Measurements from ENCODE around the gene RFPL3. TPM values are rescaled to one million over a fixed set of nuclear protein-coding genes. Genes with fewer than 3 reads are reported as not detected.

The RFPL3 gene
- total and polyA plus RNA-seq, 8 donors: not detected

DNA sequence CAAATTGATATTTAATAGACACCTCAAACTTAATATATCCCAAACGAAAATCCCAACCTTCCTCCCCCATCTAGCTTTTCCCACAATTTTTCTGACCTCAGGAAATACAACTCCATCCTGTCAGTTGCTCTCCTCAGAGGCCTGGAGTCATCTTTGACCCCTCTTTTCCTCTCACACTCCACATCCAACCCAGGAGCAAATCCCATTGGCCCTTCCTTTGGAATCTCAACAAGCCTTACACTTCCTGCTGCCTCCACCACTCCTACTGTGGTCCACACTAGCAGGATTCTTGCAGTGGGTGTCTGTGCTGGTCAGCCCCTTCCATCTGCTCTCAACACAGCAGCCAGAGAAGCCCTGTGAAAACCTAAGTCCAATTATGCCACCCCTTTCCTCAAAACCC lies 39.3 kb upstream of the RFPL3 start:
- peaks cover 0 to 10% (median 0%) of the 10 kb centered on the region in 4 donors for H3K9me3 ChIP-seq
- peaks cover 0 to 19% (median 0%) of the 10 kb centered on the region in 3 donors for H3K27me3 ChIP-seq
- H3K4me1 ChIP-seq: no peaks in the 10 kb centered on the region
- TF ChIP-seq POLR2A (IDR thresholded peaks at IDR 0.05): no peak
- no peak overlapping the region for H3K4me3 ChIP-seq
- H3K36me3 ChIP-seq: no peaks in the 10 kb centered on the region
- peak in 1 of 2 donors; percentile 11 for DNase-seq
- H3K27ac ChIP-seq: no peak overlapping the region
- 30 to 46% (median 37%) methylated on average over 1 of the region's 1 CpG for WGBS, 5 donors
- intact Hi-C loops (cut with DNase I; ENCODE audit: low total_unique reads): no loop called here

GRCh38 chr22:32319861-32320406 lies 37.7 kb upstream of the RFPL3 start:
- intact Hi-C loops (cut with DNase I; ENCODE audit: low total_unique reads): no loop called here
- H3K9me3 ChIP-seq: peaks cover 0 to 10% (median 0%) of the 10 kb centered on the region in 4 donors
- no peaks in the 10 kb centered on the region for H3K4me1 ChIP-seq
- H3K27ac ChIP-seq: no peak overlapping the region
- TF ChIP-seq EP300 (IDR thresholded peaks at IDR 0.05): no peak
- no peak for TF ChIP-seq POLR2AphosphoS5 (IDR thresholded peaks at IDR 0.05)
- no peak for TF ChIP-seq CTCF (IDR thresholded peaks at IDR 0.05)
- no peak for TF ChIP-seq POLR2A (IDR thresholded peaks at IDR 0.05)
- DNase-seq: peak in 1 of 2 donors; percentile 13
- H3K4me3 ChIP-seq: no peak overlapping the region
- peaks cover 0 to 19% (median 0%) of the 10 kb centered on the region in 3 donors for H3K27me3 ChIP-seq
- H3K36me3 ChIP-seq: no peaks in the 10 kb centered on the region
- WGBS, 5 donors: 48 to 59% (median 55%) methylated on average over 8 of the region's 8 CpGs

DNA sequence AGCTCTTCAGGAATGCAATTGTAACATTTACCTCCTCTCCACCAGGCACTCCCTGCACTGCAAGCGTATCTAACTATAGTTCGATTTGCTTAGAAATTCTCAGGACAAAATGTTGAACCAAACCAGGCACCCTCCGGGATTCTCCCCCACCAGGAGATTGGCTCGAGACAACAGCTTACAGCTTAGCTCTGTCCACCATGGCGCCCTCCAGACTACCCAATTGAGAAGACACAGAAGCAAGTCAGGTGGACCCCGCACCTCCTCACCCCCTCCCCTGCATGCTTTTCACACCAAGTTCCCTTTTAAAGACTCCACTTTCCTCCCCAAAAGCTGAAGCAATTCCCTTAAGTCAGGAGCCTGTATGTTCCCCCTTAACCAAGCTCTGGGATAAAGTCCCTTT lies 34.7 kb upstream of the RFPL3 start:
- Histone ChIP-seq H3K4me3 (no peak overlapping the region), H3K27ac (no peak overlapping the region), H3K4me1 (no peaks in the 10 kb centered on the region), H3K9me3 (peaks cover 0 to 10% (median 0%) of the 10 kb centered on the region in 4 donors), H3K36me3 (no peaks in the 10 kb centered on the region), H3K27me3 (peaks cover 0 to 19% (median 0%) of the 10 kb centered on the region in 3 donors)
- peak in 1 of 2 donors; percentile 13 for DNase-seq
- intact Hi-C loops (cut with DNase I; ENCODE audit: low total_unique reads): no loop called here
- TF ChIP-seq POLR2AphosphoS5 (IDR thresholded peaks at IDR 0.05) (no peak), POLR2A (IDR thresholded peaks at IDR 0.05) (no peak), CTCF (IDR thresholded peaks at IDR 0.05) (no peak), EP300 (IDR thresholded peaks at IDR 0.05) (no peak)
- 60 to 76% (median 69%) methylated on average over 6 of the region's 6 CpGs for WGBS, 5 donors

GRCh38 chr22:32323513-32324164 lies 34.0 kb upstream of the RFPL3 start:
- intact Hi-C loops (cut with DNase I; ENCODE audit: low total_unique reads): no loop called here
- DNase-seq: peak in 1 of 2 donors; percentile 20
- H3K4me1 ChIP-seq: no peaks in the 10 kb centered on the region
- no peaks in the 10 kb centered on the region for H3K36me3 ChIP-seq
- H3K4me3 ChIP-seq: no peak overlapping the region
- WGBS, 5 donors: 74 to 83% (median 75%) methylated on average over 11 of the region's 11 CpGs
- TF ChIP-seq CTCF (IDR thresholded peaks at IDR 0.05): no peak
- no peak for TF ChIP-seq POLR2A (IDR thresholded peaks at IDR 0.05)
- TF ChIP-seq EP300 (IDR thresholded peaks at IDR 0.05): no peak
- no peak for TF ChIP-seq POLR2AphosphoS5 (IDR thresholded peaks at IDR 0.05)
- peaks cover 0 to 7% (median 0%) of the 10 kb centered on the region in 4 donors for H3K9me3 ChIP-seq
- peaks cover 0 to 19% (median 0%) of the 10 kb centered on the region in 3 donors for H3K27me3 ChIP-seq
- H3K27ac ChIP-seq: no peak overlapping the region
